HepG2 (cell line): ENCODE measurements around the gene SNAP47. TPM values are rescaled to one million over a fixed set of nuclear protein-coding genes. Genes with fewer than 3 reads are reported as not detected.

Experiments
- EZH2 ChIP-seq: conservative IDR thresholded peaks from 2 replicates; pipeline ENCODE4 v1.6.1; 2012; ENCODE audit warnings: mild to moderate bottlenecking, low read depth, low read length, moderate library complexity
- FOXK1 ChIP-seq: sonication (generic); formaldehyde crosslinking; IDR thresholded peaks from 2 replicates; pipeline ENCODE4 v1.4.0; 2020; ENCODE audit warnings: low read depth, missing genetic modification reagents, borderline replicate concordance
- KIAA2018 ChIP-seq: sonication (generic); formaldehyde crosslinking; IDR thresholded peaks from 2 replicates; pipeline ENCODE4 v1.5.0; 2020; ENCODE audit warnings: mild to moderate bottlenecking, missing genetic modification reagents, borderline replicate concordance
- PAWR ChIP-seq: sonication (generic); formaldehyde crosslinking; IDR thresholded peaks from 2 replicates; pipeline ENCODE4 v1.4.0; 2020; ENCODE audit warnings: missing genetic modification reagents, mild to moderate bottlenecking, borderline replicate concordance
- SAP130 ChIP-seq: IDR thresholded peaks from 2 replicates; pipeline ENCODE4 v1.6.1; 2016; ENCODE audit warnings: low read depth
- SP2 ChIP-seq: sonication (generic); formaldehyde crosslinking; IDR thresholded peaks from 2 replicates; pipeline ENCODE4 v1.5.1; 2020; ENCODE audit warnings: mild to moderate bottlenecking, missing genetic modification reagents
- ZBTB49 ChIP-seq: sonication (generic); formaldehyde crosslinking; IDR thresholded peaks from 2 replicates; pipeline ENCODE4 v1.4.0; 2020; ENCODE audit warnings: missing genetic modification reagents, borderline replicate concordance
- ZNF296 ChIP-seq: sonication (generic); formaldehyde crosslinking; conservative IDR thresholded peaks from 2 replicates; pipeline ENCODE4 v1.5.0; 2020; ENCODE audit warnings: mild to moderate bottlenecking, missing genetic modification reagents
- ZNF646 ChIP-seq: sonication (generic); formaldehyde crosslinking; IDR thresholded peaks from 2 replicates; pipeline ENCODE4 v1.9.0; 2021; ENCODE audit warnings: mild to moderate bottlenecking, missing genetic modification reagents
- ZNF747 ChIP-seq: sonication (generic); formaldehyde crosslinking; IDR thresholded peaks from 2 replicates; pipeline ENCODE4 v1.8.1; 2023; ENCODE audit warnings: missing genetic modification reagents, mild to moderate bottlenecking, borderline replicate concordance
- ZSCAN12 ChIP-seq: sonication (generic); formaldehyde crosslinking; IDR thresholded peaks from 2 replicates; pipeline ENCODE4 v1.9.0; 2021; ENCODE audit warnings: mild to moderate bottlenecking, missing genetic modification reagents
- polyA plus RNA-seq, 8 experiments: library from polyadenylated mRNA; depleted of rRNA in 3 of 8; stranded (reverse) in 7 of 8; unstranded in 1 of 8; fragments of >200 nt; fragmentation: Illumina TruSeq in 4 of 8; extraction: Trizol in 4 of 8; gene quantifications; 2 replicates each; pipeline versions ENCODE4 v1.2.1 to v1.2.3, GENCODE V29; 2011 to 2016; ENCODE audit warnings: low read depth in 4 of 8, missing spikeins in 1 of 8, mixed read lengths in 1 of 8; ENCODE audit not compliant: insufficient read depth in 1 of 8
- total RNA-seq, 5 experiments: library from RNA; depleted of rRNA; stranded (reverse); fragments of >200 nt; fragmentation: Illumina TruSeq; extraction: Trizol; gene quantifications; 2 replicates each; pipeline ENCODE4 v1.2.3, GENCODE V29; 2016; ENCODE audit warnings: low read depth in 1 of 5

Gene SNAP47
- total and polyA plus RNA-seq, 2 of the 13 experiments (the other 11 are each of a cell fraction or from before 2014, with no cell fraction given), result 13.6 to 25.1 TPM

GRCh38 chr1:227734856-227735538, at the start of gene SNAP47, which contains the start of gene JMJD4 (continued):
- TF ChIP-seq ZNF646 (CRISPR knock-in tag) (no peak), PAWR (CRISPR knock-in tag) (no peak), EZH2 (no peak), ZSCAN12 (CRISPR knock-in tag) (peak; percentile 96; the same call in 1 of the 2 replicates), KIAA2018 (CRISPR knock-in tag) (no peak), ZBTB49 (CRISPR knock-in tag) (peak; percentile 66), FOXK1 (CRISPR knock-in tag) (peak; percentile 90; the same call in 1 of the 2 replicates), SP2 (CRISPR knock-in tag) (peak; percentile 86), ZNF747 (CRISPR knock-in tag) (peak; percentile 98; the same call in 1 of the 2 replicates), ZNF296 (CRISPR knock-in tag) (no peak; the same call in 1 of the 2 replicates), SAP130 (CRISPR knock-in tag) (peak; percentile 97)
